ENCODE measurements around the gene PPP1CC.
"Not testable (repeated sequence)": the region's sequence is repeated elsewhere in the genome, so short reads cannot be mapped to it uniquely, and the experiment has no call there.

Gene PPP1CC

DNA sequence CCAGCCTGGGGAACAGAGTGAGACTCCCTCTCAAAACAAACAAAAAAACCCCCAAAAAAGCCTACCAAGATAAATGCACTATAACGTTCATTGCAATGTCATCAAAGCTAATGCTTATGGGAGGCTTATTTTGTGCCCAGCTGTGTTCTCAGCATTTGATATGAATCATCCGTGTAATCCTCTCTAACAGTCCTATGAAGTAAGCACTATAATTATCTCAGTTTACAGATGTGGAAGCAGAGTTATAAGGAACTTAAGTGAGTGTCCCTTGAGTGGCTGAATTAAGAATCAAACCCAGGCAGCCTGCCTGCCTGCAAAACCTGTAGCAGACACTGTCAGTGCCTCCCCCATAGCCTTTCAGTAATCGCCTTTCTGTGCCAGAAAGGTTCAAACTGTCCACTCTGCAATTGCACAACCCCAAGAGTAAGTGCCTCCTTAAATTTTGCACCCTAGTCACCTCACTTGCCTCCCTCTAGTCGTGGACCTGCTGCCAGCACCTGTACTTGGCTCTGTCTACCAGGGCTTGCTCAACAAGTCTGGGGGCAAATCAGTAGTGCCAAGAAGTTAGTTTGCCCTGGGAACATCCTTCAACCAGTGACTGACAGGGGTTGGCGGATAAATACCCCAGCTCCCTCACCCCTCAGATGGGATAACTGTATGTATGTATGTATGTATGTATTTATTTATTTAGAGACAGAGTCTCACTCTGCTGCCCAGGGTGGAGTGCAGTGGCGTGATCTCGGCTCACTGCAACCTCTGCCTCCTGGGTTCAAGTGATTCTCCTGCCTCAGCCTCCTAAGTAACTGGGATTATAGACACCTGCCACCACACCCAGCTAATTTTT lies 23.8 kb upstream of the PPP1CC start:
- no peaks in the 10 kb centered on the region for H3K9me3 Mint-ChIP-seq
- ATAC-seq (no peak), DNase-seq (no peak)
- no peak overlapping the region for H3K27ac Mint-ChIP-seq
- H3K27me3 Mint-ChIP-seq: no peaks in the 10 kb centered on the region
- H3K4me3 Mint-ChIP-seq: no peak overlapping the region
- H3K4me1 Mint-ChIP-seq: peaks cover 13% of the 10 kb centered on the region
- H3K36me3 Mint-ChIP-seq (ENCODE audit: low read depth): no peaks in the 10 kb centered on the region

DNA sequence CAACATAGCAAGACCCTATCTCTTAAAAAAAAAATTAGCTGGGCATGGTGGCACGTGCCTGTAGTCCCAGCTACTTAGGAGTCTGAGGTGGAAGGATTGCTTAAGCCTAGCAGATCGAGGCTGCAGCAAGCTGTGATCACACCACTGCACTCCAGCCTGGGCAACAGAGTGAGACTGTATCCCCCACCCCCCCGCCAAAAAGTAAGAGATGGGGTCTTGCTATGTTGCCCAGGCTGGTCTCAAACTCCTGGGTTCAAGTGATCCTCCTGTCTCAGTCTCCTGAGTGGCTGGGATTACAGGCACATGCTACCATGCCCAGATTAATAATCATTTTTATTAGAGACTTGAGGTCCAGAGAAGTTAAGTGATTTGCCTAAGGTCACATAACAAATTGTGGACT lies 22.9 kb upstream of the PPP1CC start:
- peaks cover 14% of the 10 kb centered on the region for H3K4me1 Mint-ChIP-seq
- not testable (repeated sequence) for H3K9me3 Mint-ChIP-seq; DNase-seq; ATAC-seq; H3K27ac Mint-ChIP-seq; H3K36me3 Mint-ChIP-seq (ENCODE audit: low read depth); H3K4me3 Mint-ChIP-seq; H3K27me3 Mint-ChIP-seq

DNA sequence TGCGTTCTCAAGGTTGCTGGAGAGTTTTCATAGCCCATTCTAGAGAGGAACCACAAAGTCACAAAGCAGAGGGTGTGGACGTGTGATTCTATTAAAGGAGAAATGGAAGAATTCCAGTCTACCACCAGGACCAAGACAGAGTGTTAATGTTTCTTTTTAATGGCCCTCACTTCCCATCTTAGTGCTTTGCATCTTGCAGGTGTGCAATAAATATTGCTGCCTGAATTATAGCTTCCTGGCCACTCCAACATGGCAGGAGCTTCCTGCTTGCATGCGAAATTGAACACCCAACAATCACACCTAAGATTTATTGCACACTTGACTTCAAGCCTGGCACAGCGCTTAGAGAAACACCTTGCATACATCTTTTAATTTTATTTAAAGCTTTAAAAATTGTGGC lies 22.4 kb upstream of the PPP1CC start:
- no peak overlapping the region for H3K4me3 Mint-ChIP-seq
- H3K9me3 Mint-ChIP-seq: no peaks in the 10 kb centered on the region
- DNase-seq: no peak
- no peaks in the 10 kb centered on the region for H3K36me3 Mint-ChIP-seq (ENCODE audit: low read depth)
- H3K27me3 Mint-ChIP-seq: no peaks in the 10 kb centered on the region
- H3K4me1 Mint-ChIP-seq: peaks cover 17% of the 10 kb centered on the region
- ATAC-seq: no peak
- no peak overlapping the region for H3K27ac Mint-ChIP-seq

DNA sequence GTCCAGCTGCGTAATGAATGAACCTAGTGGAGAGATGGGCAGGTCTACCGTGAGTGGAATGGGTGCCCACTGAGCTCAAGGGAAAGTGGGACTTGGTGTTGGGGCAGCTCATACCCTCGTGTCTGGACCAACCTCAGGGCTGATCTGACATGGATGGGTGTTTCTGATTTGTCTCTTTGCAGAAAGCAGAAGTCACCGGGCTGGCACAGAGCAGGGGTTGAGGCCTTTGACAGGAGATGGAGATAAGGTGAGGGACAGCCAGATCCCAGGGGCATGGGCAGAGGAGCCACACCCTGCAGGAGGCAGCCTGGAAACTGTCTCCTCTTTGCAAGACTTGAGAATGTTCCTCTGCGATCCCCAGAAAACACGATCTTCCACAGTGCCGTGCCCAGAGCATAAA lies 20.9 kb upstream of the PPP1CC start:
- Mint-ChIP-seq H3K4me3 (no peak overlapping the region), H3K36me3 (ENCODE audit: low read depth) (no peaks in the 10 kb centered on the region), H3K9me3 (no peaks in the 10 kb centered on the region), H3K4me1 (peaks cover 19% of the 10 kb centered on the region), H3K27ac (no peak overlapping the region), H3K27me3 (no peaks in the 10 kb centered on the region)
- ATAC-seq: no peak
- no peak for DNase-seq

DNA sequence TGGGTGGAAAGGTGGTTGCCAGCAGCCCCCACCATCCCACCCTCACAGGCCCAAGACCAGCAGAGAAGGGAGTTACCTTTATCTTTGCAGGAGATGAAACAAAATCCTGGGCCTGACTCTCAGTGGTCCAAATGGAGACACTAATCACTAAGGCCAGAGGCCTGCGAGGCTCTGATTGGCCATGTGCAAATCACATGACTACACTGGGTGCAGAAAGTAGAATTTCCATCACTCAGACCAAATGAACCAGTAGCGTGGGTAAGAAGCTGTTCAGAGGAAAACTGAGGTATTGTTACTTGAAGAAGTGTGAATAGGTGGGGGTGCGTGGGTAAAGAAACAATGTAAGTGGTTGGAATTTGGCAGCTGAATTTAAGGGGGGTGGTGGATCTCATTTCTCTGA lies 20.2 kb upstream of the PPP1CC start:
- Mint-ChIP-seq H3K27me3 (no peaks in the 10 kb centered on the region), H3K4me1 (peaks cover 19% of the 10 kb centered on the region), H3K36me3 (ENCODE audit: low read depth) (no peaks in the 10 kb centered on the region), H3K27ac (peak overlapping the region; percentile 83), H3K9me3 (no peaks in the 10 kb centered on the region), H3K4me3 (no peak overlapping the region)
- DNase-seq: no peak
- peak; percentile 66 for ATAC-seq

DNA sequence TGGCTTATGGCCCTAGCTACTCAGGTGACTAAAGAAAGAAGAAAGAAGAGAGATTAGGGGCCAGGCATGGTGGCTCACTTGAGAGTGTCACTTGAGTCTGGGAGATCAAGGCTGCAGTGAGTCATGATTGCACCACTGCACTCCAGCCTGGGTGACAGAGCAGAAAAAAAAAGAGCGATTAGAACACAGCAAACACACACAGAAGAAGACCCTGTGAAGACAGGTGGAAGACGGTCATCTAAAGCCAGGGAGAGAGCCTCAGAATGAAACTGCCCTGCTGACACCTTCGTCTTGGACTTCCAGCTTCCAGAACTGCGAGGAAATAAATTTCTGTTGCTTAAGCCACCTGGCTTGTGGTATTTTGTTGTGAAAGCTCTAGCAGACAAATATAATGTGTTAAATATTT lies 17.5 kb upstream of the PPP1CC start:
- Mint-ChIP-seq H3K27me3 (no peaks in the 10 kb centered on the region), H3K36me3 (ENCODE audit: low read depth) (no peaks in the 10 kb centered on the region), H3K9me3 (no peaks in the 10 kb centered on the region), H3K4me1 (peaks cover 27% of the 10 kb centered on the region), H3K4me3 (no peak overlapping the region), H3K27ac (peak overlapping the region; percentile 65)
- ATAC-seq: peak; percentile 85
- no peak for DNase-seq

DNA sequence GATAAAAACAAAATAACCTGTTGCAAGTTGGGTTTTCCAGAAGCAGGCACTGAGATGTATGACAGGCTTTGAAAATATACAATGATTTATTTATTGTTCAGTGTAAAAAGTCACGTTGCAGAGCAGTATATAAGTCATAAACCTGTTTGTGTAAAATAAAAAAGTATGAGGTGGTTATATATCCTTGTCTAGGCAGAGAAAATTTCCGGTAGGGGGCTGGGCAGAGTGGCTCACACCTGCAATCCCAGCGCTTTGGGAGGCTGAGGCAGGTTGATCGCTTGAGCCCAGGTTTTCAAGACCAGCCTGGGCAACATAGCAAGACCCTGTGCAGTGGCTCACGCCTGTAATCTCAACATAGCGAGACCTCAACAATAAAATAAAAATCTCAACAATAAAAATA lies 16.2 kb upstream of the PPP1CC start:
- DNase-seq: no peak
- no peak for ATAC-seq
- peaks cover 27% of the 10 kb centered on the region for H3K4me1 Mint-ChIP-seq
- no peaks in the 10 kb centered on the region for H3K27me3 Mint-ChIP-seq
- H3K36me3 Mint-ChIP-seq (ENCODE audit: low read depth): no peaks in the 10 kb centered on the region
- no peak overlapping the region for H3K4me3 Mint-ChIP-seq
- no peaks in the 10 kb centered on the region for H3K9me3 Mint-ChIP-seq
- H3K27ac Mint-ChIP-seq: no peak overlapping the region

DNA sequence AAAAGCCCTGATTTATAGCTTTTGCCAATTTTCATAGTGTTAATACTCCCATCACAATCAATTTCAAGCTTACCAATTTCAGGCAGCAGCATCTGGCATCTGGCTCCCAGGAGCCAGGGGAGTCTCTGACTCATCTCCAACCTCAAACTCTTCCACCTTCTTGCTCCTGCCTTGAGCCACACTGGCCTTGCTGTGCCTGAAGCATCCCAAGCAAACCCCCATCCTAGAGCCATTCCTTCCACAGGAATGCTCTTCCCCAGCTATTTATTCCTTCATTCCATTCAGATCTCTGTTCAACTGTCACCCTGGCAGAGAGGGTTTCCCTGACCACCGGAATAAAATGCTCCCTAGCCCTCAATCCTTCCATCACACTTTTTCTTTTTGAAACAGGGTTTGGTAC lies 13.9 kb upstream of the PPP1CC start:
- Mint-ChIP-seq H3K27ac (no peak overlapping the region), H3K9me3 (no peaks in the 10 kb centered on the region), H3K36me3 (ENCODE audit: low read depth) (no peaks in the 10 kb centered on the region), H3K27me3 (no peaks in the 10 kb centered on the region), H3K4me3 (no peak overlapping the region), H3K4me1 (peaks cover 17% of the 10 kb centered on the region)
- no peak for ATAC-seq
- DNase-seq: no peak

DNA sequence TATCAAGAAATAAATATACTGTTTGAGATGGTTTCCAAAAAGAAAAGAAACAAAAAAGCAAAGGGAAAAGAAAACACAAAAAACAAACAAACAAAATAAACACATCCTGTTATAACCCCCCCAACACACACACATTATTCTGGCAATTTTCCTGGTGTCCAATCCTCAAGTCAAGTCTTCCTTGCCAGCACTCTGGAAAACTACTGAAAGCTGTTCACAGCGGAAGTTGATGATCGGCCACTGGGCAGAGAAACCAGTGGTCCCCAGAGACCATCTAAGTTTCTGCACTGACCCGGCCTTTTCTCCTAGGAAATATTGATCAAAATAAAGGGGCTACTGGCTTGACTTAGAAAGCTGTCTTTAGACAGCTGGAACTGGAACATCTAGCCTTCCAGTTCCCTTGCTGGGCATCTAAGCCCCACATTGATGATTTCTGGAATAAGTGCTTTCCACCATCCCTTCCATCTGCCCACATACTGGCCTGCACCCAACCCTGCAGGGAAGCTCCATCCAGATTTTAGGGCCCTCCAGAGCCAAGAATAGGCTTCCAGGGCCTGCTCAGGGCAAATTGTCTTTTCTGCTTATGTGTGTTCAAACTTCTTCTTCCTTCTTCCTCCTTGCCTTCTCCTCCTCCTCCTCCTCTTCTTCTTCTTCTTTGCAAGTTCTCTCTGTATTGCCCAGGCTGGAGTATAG lies 11.6 kb upstream of the PPP1CC start:
- Mint-ChIP-seq H3K9me3 (no peaks in the 10 kb centered on the region), H3K4me3 (no peak overlapping the region), H3K27ac (no peak overlapping the region), H3K4me1 (peaks cover 8% of the 10 kb centered on the region), H3K27me3 (no peaks in the 10 kb centered on the region), H3K36me3 (ENCODE audit: low read depth) (no peaks in the 10 kb centered on the region)
- ATAC-seq (no peak), DNase-seq (no peak)

DNA sequence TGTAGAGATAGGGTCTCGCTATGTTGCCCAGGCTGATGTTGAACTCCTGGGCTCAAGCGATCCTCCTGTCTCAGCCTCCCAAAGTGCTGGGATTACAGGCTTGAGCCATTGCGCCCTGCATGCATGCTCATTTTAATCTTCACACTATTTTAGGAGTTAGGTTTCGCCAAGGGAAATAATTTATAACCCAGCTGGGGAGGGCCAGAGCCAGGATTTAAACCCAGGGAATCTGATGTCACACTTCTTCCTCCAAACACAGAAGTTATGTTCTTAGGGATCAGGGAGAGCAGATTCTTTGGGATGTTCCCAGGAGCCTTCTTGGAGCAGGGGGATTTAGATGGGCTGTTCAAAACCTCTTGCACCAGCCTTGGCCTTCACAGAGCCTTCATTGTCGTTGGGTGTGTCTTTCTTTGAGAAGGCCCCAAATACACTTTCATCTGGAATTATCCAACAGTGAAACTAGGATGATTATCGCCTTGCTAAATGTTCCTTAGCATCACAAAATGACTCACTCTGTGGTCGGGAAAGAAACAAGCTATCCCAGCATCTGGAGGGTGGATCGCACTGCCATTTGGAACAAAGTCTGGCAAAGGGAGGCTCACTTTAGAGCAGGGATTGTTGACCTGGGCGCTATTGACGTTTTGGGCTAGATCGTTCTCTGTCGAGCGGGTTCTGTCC lies 8.2 kb upstream of the PPP1CC start:
- H3K27ac Mint-ChIP-seq: no peak overlapping the region
- no peaks in the 10 kb centered on the region for H3K9me3 Mint-ChIP-seq
- H3K4me3 Mint-ChIP-seq: no peak overlapping the region
- H3K27me3 Mint-ChIP-seq: no peaks in the 10 kb centered on the region
- no peak for ATAC-seq
- no peak for DNase-seq
- H3K36me3 Mint-ChIP-seq (ENCODE audit: low read depth): no peaks in the 10 kb centered on the region
- H3K4me1 Mint-ChIP-seq: no peaks in the 10 kb centered on the region

DNA sequence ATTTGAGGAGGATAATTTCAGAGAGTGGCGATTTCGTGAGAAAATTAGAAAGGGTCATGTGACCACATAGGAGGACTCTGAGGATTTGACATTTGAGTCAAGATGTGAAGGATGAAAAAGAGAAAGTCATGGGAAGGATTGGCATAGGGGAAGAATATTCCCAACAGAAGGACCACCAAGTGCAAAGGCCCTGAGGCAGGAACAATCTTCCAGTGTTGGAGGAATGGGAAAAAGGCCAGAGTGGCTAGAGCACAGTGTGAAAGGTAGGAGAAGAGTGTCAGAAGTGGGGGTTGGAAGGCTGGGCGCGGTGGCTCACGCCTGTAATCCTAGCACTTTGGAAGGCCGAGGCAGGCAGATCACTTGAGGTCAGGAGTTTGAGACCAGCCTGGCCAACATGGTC lies 3.9 kb upstream of the PPP1CC start:
- no peak overlapping the region for H3K27ac Mint-ChIP-seq
- peaks cover 11% of the 10 kb centered on the region for H3K4me1 Mint-ChIP-seq

DNA sequence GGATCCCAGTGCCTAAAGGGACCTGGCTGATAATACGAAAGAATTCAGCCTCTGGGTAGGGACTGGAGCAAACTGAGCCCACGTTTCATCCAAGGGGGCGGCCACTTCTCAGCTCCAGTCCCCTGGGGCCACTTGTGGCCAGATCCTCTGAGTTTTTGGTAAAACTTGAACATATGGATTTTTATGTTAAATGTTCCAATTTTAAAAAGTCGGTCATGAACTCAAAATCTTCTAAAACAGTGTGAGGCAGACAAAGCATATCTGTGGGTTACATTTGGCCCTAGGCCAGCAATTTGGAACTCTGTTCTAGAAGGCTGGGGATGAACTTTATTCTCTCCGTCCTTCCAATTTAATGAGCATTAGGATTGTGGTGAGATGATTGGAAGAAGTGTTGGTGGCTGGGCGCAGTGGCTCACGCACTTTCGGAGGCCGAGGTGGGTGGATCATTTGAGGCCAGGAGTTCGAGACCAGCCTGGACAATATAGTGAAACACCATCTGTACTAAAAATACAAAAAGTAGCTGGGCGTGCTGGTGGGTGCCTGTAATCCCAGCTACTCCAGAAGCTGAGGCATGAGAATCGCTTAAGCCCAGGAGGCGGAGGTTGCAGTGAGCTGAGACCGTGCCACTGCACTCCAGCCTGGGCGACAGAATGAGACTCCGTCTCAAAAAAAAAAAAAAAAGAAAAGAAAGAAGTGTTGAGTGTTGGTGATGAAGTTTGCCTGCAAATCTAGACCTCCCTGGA lies 3.0 kb upstream of the PPP1CC start:
- Mint-ChIP-seq H3K27ac (no peak overlapping the region), H3K4me1 (peaks cover 16% of the 10 kb centered on the region), H3K9me3 (no peaks in the 10 kb centered on the region), H3K4me3 (no peak overlapping the region), H3K36me3 (ENCODE audit: low read depth) (peaks cover 13% of the 10 kb centered on the region), H3K27me3 (no peaks in the 10 kb centered on the region)
- ATAC-seq (no peak), DNase-seq (no peak)

More for the DNA sequence above, 3.9 kb upstream of the PPP1CC start:
- H3K27me3 Mint-ChIP-seq: no peaks in the 10 kb centered on the region
- H3K4me3 Mint-ChIP-seq: no peak overlapping the region
- DNase-seq: no peak
- peaks cover 6% of the 10 kb centered on the region for H3K36me3 Mint-ChIP-seq (ENCODE audit: low read depth)
- no peak for ATAC-seq
- no peaks in the 10 kb centered on the region for H3K9me3 Mint-ChIP-seq

DNA sequence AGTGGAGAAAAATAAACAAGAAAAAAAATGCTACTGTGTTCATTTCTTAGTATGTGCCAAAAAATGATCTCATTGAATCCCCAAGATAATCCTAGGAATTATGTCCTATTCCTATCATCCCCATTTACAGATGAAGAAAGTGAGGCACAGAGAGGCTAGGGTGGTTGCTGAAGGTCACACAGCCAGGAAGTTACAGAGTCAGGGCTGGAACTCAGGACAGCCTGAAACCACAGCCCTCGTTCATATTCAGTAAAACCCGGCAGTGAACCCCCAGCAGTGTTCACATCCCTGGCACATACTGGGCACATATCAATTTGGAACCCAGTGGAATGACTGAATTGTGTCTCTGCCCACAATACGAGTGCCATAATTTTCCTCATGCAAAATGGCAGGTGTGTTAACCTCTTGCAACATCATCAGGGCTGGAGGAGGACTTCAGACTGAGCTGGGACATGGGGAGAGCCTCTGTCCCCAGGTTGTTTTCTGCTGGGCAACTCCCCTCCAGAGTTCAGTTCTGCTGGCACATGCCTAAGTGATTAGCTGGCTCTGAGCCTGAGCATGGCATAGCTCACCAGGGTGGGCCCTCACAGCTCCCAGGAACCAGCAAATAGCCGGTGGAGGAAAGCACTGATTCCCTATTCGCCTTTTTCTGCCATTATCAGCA lies 2.0 kb upstream of the PPP1CC start:
- H3K27ac Mint-ChIP-seq: no peak overlapping the region
- no peak for ATAC-seq

DNA sequence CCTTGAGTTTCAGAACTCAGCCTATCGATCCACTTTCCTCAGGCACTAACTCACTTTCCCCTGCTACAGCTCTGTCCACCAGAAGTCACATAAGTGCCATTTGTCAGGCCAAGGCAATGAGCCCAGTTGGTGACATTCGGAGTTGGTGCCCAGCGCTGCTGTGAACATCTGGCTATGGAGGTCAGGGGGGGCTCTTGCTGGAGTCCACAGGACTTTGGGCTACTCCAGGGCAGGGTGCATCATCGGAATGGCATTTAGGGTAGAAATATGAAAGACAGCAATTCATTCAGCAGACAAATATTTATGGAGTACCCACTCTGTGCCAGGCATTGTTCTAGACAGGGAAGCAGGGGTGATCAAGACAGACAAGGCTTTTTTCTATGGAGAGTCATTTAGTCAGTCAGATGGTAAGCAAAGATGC lies 1.5 kb upstream of the PPP1CC start:
- DNase-seq: no peak
- Mint-ChIP-seq H3K9me3 (no peaks in the 10 kb centered on the region), H3K27ac (no peak overlapping the region)

More for the DNA sequence above, 2.0 kb upstream of the PPP1CC start:
- Mint-ChIP-seq H3K36me3 (ENCODE audit: low read depth) (peaks cover 19% of the 10 kb centered on the region), H3K4me3 (no peak overlapping the region), H3K27me3 (no peaks in the 10 kb centered on the region), H3K9me3 (no peaks in the 10 kb centered on the region), H3K4me1 (peaks cover 24% of the 10 kb centered on the region)
- no peak for DNase-seq

More for the DNA sequence above, 1.5 kb upstream of the PPP1CC start:
- peaks cover 19% of the 10 kb centered on the region for H3K36me3 Mint-ChIP-seq (ENCODE audit: low read depth)
- peak overlapping the region; percentile 98 for H3K4me3 Mint-ChIP-seq
- no peaks in the 10 kb centered on the region for H3K27me3 Mint-ChIP-seq
- no peak for ATAC-seq
- H3K4me1 Mint-ChIP-seq: peaks cover 30% of the 10 kb centered on the region

Measured in activated naive CD8-positive, alpha-beta T cell treated with anti-CD3 and anti-CD28 coated beads, Interleukin-2, amount 50 U/mL, for 24 hours (primary cell).